ENCODE data around the gene TRABD2B.

The TRABD2B gene

GRCh38 chr1:47908258-47908657 is 88.9 kb downstream of the TRABD2B start:
- Histone ChIP-seq H3K36me3 (ENCODE audit: control insufficient read depth in 2 of 2, insufficient read depth in 2 of 2, low read length in 2 of 2) (no peaks in the 10 kb centered on the region), H3K27ac (ENCODE audit: low read length) (no peak overlapping the region), H3K4me1 (ENCODE audit: control insufficient read depth, insufficient read depth, low read length) (no peaks in the 10 kb centered on the region), H3K9ac (ENCODE audit: low read length in 2 of 2) (no peak overlapping the region), H3K27me3 (ENCODE audit: control insufficient read depth in 1 of 2, insufficient read depth in 2 of 2, low read length in 2 of 2) (no peaks in the 10 kb centered on the region), H3K9me3 (ENCODE audit: control insufficient read depth in 2 of 2, low read length in 2 of 2) (no peaks in the 10 kb centered on the region), H3K4me3 (ENCODE audit: low read length in 2 of 2) (no peak overlapping the region)

GRCh38 chr1:47907177-47907528 is 90.0 kb downstream of the TRABD2B start:
- Histone ChIP-seq H3K9ac (ENCODE audit: low read length in 2 of 2) (no peak overlapping the region), H3K27me3 (ENCODE audit: control insufficient read depth in 1 of 2, insufficient read depth in 2 of 2, low read length in 2 of 2) (no peaks in the 10 kb centered on the region), H3K27ac (ENCODE audit: low read length) (no peak overlapping the region), H3K4me3 (ENCODE audit: low read length in 2 of 2) (no peak overlapping the region), H3K9me3 (ENCODE audit: control insufficient read depth in 2 of 2, low read length in 2 of 2) (no peaks in the 10 kb centered on the region), H3K36me3 (ENCODE audit: control insufficient read depth in 2 of 2, insufficient read depth in 2 of 2, low read length in 2 of 2) (no peaks in the 10 kb centered on the region), H3K4me1 (ENCODE audit: control insufficient read depth, insufficient read depth, low read length) (no peaks in the 10 kb centered on the region)

- Histone ChIP-seq H3K27ac (ENCODE audit: low read length) (no peak overlapping the region), H3K9me3 (ENCODE audit: control insufficient read depth in 2 of 2, low read length in 2 of 2) (no peaks in the 10 kb centered on the region), H3K4me1 (ENCODE audit: control insufficient read depth, insufficient read depth, low read length) (no peaks in the 10 kb centered on the region), H3K27me3 (ENCODE audit: control insufficient read depth in 1 of 2, insufficient read depth in 2 of 2, low read length in 2 of 2) (no peaks in the 10 kb centered on the region), H3K4me3 (ENCODE audit: low read length in 2 of 2) (no peak overlapping the region), H3K9ac (ENCODE audit: low read length in 2 of 2) (no peak overlapping the region), H3K36me3 (ENCODE audit: control insufficient read depth in 2 of 2, insufficient read depth in 2 of 2, low read length in 2 of 2) (no peaks in the 10 kb centered on the region)
Measured at GRCh38 chr1:47906527-47907176, 90.5 kb downstream of the TRABD2B start.

DNA sequence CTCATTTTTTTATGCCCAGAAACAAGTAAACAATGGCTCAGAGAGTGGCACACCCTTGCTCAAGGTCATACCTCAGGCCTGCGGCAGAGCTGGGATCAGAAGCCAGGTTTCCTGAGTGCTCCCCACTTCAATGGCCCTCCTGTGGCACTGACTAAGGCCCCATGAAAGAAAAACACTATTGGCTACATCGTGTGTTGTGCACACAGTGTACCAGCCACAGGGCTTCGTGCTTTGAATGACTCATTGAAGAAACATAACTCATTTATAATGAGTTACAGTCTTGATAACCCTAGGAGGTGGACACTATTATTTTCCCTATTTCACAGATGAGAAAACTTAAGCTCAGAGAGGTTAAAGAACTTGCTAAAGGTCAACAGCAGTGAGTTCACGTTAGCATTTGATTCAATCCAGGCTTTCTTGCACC is 91.2 kb downstream of the TRABD2B start:
- no peak overlapping the region for H3K9ac ChIP-seq (ENCODE audit: low read length in 2 of 2)
- H3K9me3 ChIP-seq (ENCODE audit: control insufficient read depth in 2 of 2, low read length in 2 of 2), result no peaks in the 10 kb centered on the region
- H3K4me3 ChIP-seq (ENCODE audit: low read length in 2 of 2), result no peak overlapping the region
- H3K36me3 ChIP-seq (ENCODE audit: control insufficient read depth in 2 of 2, insufficient read depth in 2 of 2, low read length in 2 of 2), result no peaks in the 10 kb centered on the region
- no peak overlapping the region for H3K27ac ChIP-seq (ENCODE audit: low read length)
- H3K4me1 ChIP-seq (ENCODE audit: control insufficient read depth, insufficient read depth, low read length), result no peaks in the 10 kb centered on the region
- H3K27me3 ChIP-seq (ENCODE audit: control insufficient read depth in 1 of 2, insufficient read depth in 2 of 2, low read length in 2 of 2), result no peaks in the 10 kb centered on the region

DNA sequence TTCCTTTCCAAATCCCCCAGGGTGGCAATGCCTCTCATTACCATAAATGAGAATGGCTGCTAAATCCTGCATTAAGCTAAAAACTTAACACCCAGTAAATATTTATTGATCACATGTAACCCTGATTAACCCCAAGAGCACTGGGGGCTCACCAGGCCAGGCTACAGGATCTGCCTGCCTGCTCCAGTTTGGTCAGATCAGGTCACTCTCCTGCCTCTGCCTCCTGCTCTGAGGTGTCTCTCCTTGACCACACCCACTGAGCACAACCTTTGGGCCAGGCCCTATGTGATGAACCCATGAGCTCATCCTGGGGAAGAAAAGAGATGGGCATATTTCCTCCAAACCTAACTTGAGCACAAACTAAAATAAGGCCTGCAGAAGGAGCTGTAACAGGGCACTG is 93.5 kb downstream of the TRABD2B start:
- H3K4me1 ChIP-seq (ENCODE audit: control insufficient read depth, insufficient read depth, low read length), result no peaks in the 10 kb centered on the region
- no peaks in the 10 kb centered on the region for H3K36me3 ChIP-seq (ENCODE audit: control insufficient read depth in 2 of 2, insufficient read depth in 2 of 2, low read length in 2 of 2)
- no peaks in the 10 kb centered on the region for H3K27me3 ChIP-seq (ENCODE audit: control insufficient read depth in 1 of 2, insufficient read depth in 2 of 2, low read length in 2 of 2)
- H3K9me3 ChIP-seq (ENCODE audit: control insufficient read depth in 2 of 2, low read length in 2 of 2), result no peaks in the 10 kb centered on the region
- H3K27ac ChIP-seq (ENCODE audit: low read length), result no peak overlapping the region
- H3K4me3 ChIP-seq (ENCODE audit: low read length in 2 of 2), result no peak overlapping the region
- H3K9ac ChIP-seq (ENCODE audit: low read length in 2 of 2), result no peak overlapping the region

DNA sequence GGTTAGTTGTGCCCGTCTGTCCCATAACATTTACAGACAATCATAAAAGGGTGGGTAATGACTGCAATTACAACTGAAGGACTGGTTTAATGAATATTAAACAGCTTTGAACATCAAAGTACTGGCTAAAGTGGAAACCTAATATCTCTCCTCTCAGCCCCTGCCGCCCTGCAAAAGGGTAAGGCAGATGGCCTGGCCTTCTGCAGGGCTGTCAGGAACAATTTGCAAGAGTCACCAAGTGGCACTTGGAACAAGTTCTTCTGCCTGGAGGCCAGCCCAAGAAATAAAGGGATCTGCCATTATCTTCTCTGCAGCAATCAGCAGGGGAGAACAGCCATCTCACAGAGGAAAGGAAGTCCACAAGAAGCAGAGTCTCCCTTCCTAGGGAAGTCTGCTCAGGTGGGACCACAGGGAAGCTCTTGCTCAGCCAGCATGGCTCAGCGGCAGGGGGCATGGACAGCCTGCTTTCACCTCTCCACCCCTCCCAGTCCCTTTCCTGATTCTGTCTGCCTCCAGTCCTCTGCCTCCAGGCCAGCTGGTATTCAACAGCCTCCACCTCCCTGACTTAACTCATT is 96.1 kb downstream of the TRABD2B start:
- Histone ChIP-seq H3K4me1 (ENCODE audit: control insufficient read depth, insufficient read depth, low read length) (peaks cover 3% of the 10 kb centered on the region), H3K9me3 (ENCODE audit: control insufficient read depth in 2 of 2, low read length in 2 of 2) (no peaks in the 10 kb centered on the region), H3K4me3 (ENCODE audit: low read length in 2 of 2) (no peak overlapping the region), H3K9ac (ENCODE audit: low read length in 2 of 2) (no peak overlapping the region), H3K27ac (ENCODE audit: low read length) (no peak overlapping the region), H3K27me3 (ENCODE audit: control insufficient read depth in 1 of 2, insufficient read depth in 2 of 2, low read length in 2 of 2) (no peaks in the 10 kb centered on the region), H3K36me3 (ENCODE audit: control insufficient read depth in 2 of 2, insufficient read depth in 2 of 2, low read length in 2 of 2) (no peaks in the 10 kb centered on the region)

DNA sequence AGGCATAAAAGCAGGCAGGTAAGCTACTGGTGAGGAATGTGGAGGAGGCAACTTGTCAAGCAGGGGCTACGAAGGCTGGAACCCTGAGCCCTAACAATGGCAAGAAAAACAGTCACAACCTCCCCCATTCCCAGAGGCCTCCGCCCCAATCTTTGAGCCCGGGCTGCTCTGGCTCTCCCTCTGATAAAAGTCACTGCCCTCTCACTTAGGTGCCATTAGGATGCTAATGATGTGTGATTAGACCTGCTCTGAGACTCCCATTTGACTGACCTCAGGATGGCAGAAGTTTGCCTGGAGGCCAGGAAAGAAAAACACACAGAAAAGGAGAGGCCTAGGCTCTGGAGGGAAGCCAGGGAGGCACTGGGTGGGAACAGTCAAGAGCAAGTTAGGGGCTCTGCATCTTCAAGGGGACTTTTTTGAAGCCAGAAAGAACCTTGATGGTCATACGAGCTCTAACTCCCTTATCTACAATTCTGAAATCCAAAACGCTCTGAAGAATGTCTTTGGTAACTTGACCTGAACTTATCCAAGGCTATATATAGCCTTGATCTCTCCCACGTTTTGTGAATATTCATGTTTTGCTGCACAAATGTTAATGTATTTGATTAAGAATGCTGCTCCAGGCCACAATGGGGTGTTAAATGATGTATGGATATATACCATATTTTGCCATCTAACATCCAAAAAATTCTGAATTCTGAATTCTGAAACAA is 98.9 kb downstream of the TRABD2B start:
- Histone ChIP-seq H3K9ac (ENCODE audit: low read length in 2 of 2) (no peak overlapping the region), H3K36me3 (ENCODE audit: control insufficient read depth in 2 of 2, insufficient read depth in 2 of 2, low read length in 2 of 2) (no peaks in the 10 kb centered on the region)

GRCh38 chr1:47895279-47896125 is 101.7 kb downstream of the TRABD2B start:
- Histone ChIP-seq H3K27ac (ENCODE audit: low read length) (no peak overlapping the region), H3K4me1 (ENCODE audit: control insufficient read depth, insufficient read depth, low read length) (peaks cover 5% of the 10 kb centered on the region), H3K36me3 (ENCODE audit: control insufficient read depth in 2 of 2, insufficient read depth in 2 of 2, low read length in 2 of 2) (no peaks in the 10 kb centered on the region), H3K9ac (ENCODE audit: low read length in 2 of 2) (no peak overlapping the region), H3K27me3 (ENCODE audit: control insufficient read depth in 1 of 2, insufficient read depth in 2 of 2, low read length in 2 of 2) (no peaks in the 10 kb centered on the region), H3K4me3 (ENCODE audit: low read length in 2 of 2) (no peak overlapping the region), H3K9me3 (ENCODE audit: control insufficient read depth in 2 of 2, low read length in 2 of 2) (no peaks in the 10 kb centered on the region)

More for the DNA sequence above, 98.9 kb downstream of the TRABD2B start:
- Histone ChIP-seq H3K4me3 (ENCODE audit: low read length in 2 of 2) (no peak overlapping the region), H3K27ac (ENCODE audit: low read length) (no peak overlapping the region), H3K27me3 (ENCODE audit: control insufficient read depth in 1 of 2, insufficient read depth in 2 of 2, low read length in 2 of 2) (no peaks in the 10 kb centered on the region), H3K9me3 (ENCODE audit: control insufficient read depth in 2 of 2, low read length in 2 of 2) (no peaks in the 10 kb centered on the region), H3K4me1 (ENCODE audit: control insufficient read depth, insufficient read depth, low read length) (peaks cover 5% of the 10 kb centered on the region)

DNA sequence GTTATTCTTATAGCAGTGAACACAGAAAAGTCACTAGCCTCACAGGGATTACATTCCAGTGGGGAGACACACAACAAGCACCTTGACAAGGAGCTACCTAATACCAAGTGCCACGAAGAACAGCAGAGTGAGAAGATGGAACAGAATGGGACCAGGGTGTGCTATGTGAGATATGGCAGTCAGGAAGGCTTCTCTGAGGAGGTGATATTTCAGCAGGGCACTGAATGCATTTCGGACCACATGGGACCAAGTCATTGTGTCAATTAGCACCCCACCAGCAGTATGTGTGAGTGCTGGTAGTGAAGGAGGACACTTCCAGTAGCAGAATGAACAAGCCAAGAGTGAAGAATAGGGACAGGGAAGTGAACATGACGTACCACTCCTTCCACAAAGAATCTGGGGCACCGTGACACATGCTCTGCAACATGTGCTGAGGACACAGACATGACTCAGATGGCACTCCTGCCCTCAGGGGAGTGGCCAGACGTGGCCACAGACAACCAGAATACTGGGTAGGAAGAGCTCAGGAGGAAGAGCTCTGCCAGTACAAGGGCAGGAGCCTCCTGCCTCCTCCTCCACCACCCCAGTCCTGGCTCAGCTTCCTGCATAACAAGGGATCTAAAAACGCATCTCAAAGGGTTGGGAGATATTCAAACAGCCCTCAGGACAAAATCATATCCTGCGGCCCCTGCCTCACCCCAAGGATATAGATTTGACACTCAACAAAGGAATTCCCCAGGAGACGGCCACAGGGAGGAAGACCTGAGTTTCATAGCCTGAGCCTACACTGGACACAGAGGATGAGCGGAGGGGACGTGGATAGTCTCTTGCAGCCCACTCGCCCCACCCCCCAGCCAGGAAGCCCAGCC is 102.5 kb downstream of the TRABD2B start:
- Histone ChIP-seq H3K4me3 (ENCODE audit: low read length in 2 of 2) (no peak overlapping the region), H3K4me1 (ENCODE audit: control insufficient read depth, insufficient read depth, low read length) (peaks cover 5% of the 10 kb centered on the region), H3K27me3 (ENCODE audit: control insufficient read depth in 1 of 2, insufficient read depth in 2 of 2, low read length in 2 of 2) (no peaks in the 10 kb centered on the region), H3K36me3 (ENCODE audit: control insufficient read depth in 2 of 2, insufficient read depth in 2 of 2, low read length in 2 of 2) (no peaks in the 10 kb centered on the region), H3K9me3 (ENCODE audit: control insufficient read depth in 2 of 2, low read length in 2 of 2) (no peaks in the 10 kb centered on the region), H3K9ac (ENCODE audit: low read length in 2 of 2) (no peak overlapping the region), H3K27ac (ENCODE audit: low read length) (no peak overlapping the region)

DNA sequence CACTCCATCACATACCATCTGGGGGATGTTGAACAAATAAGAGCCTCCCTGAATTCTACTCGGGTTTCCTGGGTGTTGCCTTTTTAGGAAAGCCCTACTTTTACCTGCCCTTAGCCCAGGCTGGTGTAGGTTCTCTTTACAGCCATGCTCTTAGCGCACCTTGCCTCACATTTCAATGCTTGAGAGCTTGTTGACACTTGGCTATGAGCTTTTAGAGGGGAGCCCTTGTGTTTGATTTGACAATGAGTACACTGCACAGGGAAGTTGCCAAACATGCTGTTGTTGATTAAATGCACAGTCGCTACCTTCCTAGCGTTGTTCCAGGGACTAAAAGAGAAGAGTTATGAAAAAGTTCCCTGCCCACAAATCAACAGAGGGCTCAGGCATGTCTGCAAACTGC is 103.8 kb downstream of the TRABD2B start:
- no peak overlapping the region for H3K9ac ChIP-seq (ENCODE audit: low read length in 2 of 2)
- H3K27me3 ChIP-seq (ENCODE audit: control insufficient read depth in 1 of 2, insufficient read depth in 2 of 2, low read length in 2 of 2), result peaks cover 0 to 1% of the 10 kb centered on the region in 2 donors
- H3K36me3 ChIP-seq (ENCODE audit: control insufficient read depth in 2 of 2, insufficient read depth in 2 of 2, low read length in 2 of 2), result no peaks in the 10 kb centered on the region
- H3K9me3 ChIP-seq (ENCODE audit: control insufficient read depth in 2 of 2, low read length in 2 of 2), result no peaks in the 10 kb centered on the region
- H3K4me3 ChIP-seq (ENCODE audit: low read length in 2 of 2), result no peak overlapping the region
- peaks cover 5% of the 10 kb centered on the region for H3K4me1 ChIP-seq (ENCODE audit: control insufficient read depth, insufficient read depth, low read length)
- H3K27ac ChIP-seq (ENCODE audit: low read length), result no peak overlapping the region
